Stimulated activated CD4-positive, alpha-beta T cell treated with anti-CD3 and anti-CD28 coated beads, TNF-alpha, amount 100 ng/mL, for 48 hours (primary cell): ENCODE measurements around the gene CCDC9B.

Experiments
- DNase-seq, 3 donors: peaks; one replicate each; pipeline ENCODE4 v3.0.0-alpha.2; 2020; ENCODE audit warnings: low read depth in 3 of 3

Gene CCDC9B

DNA sequence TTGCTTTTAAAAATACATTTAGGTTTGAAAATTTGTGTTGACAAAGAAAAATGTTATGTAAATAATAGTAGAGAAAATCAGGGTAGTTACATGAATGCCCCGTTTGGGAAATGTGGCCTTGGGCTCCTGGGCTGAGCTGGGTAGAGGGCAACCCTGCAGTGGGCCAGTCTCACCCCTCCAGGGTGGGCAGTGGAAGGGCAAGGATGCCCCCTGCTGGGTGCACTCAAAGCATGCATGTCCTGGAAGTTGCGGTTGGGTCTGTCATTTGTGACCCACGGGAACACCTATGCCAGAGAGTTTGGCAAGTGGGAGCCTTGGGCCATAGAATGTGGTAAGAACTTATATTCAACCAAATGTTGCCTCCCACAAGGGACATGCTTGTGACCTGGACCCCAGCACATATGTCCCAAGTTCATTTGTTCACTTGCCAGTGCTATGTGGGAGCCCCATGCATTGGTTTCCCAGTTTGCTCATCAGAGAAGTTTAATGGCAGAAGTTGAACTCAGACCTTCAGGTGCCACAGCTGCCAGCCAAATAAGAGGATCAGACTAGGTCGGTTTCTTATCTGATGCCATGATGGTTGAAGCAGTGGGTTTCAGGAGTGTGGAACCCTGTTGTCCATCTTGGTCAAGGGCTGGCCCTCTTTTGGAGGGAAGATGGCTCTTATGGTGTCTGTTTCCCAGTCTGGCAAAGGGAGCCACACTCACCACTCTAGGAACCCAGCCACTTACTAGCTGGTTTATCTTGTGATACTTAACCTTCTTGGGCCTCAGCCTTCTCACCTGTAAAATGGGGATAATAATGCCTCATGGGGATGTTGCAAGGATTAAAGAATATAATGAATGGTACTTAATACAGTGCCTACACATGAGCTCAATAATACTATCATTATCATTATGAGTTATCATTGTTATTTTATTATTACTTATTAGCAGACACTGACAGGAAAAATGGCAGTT, 30.5 kb downstream of the CCDC9B start:
- peak in 2 of 3 donors; percentile 46 to 53 for DNase-seq

DNA sequence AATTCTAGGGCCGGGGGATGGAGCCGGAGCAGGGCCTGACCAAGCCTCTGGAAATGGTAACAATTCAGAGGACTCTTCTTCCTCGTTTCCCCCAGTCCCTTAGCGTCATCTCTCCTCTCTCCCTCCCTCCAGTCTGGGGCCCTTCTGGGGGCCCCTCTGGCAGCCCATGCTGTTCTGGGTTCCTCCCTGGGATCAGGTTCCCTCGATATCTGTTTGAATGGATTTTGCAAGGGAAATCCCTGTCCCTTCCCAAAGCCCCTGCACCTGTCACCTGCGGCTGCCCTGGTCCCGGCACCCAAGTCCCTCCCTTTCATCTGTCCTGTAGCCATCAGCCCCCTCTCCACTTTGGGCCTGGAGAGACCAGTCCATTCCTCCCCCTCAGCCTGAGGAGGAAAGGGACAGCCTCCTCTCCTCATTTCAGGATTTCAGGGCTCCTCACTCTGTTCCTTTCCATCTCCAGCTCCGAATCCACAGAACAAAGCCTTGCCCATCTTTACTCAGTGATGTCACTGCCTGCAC, 31.3 kb downstream of the CCDC9B start:
- no peak for DNase-seq

DNA sequence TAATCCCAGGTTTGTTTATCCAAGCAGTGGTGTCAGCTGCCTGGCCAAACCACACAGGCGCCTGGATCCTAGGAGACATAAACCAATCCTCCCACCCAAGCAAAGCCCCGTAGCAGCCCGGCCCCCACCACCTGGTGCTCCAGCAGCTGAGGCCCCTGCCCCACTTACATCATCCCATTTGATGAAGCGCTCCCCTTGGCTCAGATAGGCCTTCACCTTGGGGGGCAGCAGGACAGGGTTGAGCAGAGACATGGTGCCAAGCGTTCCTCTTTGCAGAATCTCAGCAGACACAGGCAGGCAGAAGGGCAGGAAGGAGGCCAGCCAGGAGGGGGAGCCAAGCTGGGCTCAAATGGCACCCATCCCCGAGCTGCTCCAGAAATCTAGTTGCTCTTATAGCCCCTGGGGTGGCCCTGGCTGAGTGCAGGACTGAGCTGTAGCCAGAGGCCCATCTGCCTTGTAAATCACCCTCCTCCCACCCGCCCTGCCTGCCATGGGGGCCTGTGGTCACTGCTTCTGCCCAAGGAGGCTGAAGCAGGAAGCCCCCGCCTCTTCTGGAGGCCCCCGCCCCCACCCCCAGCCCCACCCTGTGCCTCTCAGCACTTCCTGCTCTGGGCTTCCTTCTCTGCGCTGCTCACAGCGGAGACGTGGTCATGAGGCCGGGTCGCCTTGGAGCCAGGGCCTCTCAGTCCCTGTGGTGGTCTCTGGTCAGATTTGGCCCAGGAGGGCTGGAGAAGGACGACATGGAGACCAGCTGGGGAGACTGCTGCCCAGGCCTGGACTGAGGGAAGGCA, 33.1 kb downstream of the CCDC9B start, which contains the start of gene PLCB2:
TSS of gene PLCB2 (minus strand) at position 515 of the 791 bp plus-strand sequence. CDS start at position 252, 263 bp downstream.
- DNase-seq = peak in 2 of 3 donors; percentile 37 to 62

DNA sequence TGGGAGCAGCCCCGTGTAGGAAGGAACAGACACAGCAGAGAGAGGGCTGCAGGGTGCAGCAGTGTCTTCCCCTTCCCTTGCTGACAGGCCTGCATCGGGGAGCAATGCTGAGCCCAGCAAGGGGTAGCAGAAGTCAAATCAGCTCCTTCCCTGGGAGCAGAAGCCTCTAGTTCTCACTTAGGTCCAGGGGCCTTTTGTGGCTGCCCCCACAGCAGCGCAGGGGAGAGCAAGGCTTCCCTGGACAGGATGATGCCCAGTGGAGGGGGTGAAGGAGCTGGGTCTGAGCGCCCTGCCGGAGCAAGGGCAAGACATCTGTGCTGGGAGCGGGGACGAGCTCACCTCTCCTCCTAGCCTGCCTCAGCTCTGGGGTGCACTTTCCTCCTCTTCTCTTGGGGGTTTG, 33.8 kb downstream of the CCDC9B start:
- DNase-seq = no peak

DNA sequence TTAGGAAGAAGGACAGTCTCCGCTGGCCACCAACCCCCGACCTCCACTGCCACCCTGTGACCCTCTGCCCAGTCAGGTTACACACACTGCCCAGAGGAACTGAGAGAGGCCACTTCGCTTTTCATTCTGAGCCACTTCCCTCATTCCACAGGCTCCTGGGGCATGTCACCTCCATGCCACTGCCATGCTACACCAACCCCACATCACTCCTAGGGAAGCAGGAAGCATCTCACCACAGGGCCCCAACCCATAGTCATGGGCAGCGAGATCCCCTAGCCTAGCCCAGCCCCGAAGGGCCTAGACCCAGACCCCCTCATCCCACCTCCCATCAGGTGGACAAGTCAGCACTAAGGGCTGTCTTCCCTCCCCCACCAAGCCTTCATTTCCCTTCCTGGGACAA, 34.4 kb downstream of the CCDC9B start:
- no peak for DNase-seq

DNA sequence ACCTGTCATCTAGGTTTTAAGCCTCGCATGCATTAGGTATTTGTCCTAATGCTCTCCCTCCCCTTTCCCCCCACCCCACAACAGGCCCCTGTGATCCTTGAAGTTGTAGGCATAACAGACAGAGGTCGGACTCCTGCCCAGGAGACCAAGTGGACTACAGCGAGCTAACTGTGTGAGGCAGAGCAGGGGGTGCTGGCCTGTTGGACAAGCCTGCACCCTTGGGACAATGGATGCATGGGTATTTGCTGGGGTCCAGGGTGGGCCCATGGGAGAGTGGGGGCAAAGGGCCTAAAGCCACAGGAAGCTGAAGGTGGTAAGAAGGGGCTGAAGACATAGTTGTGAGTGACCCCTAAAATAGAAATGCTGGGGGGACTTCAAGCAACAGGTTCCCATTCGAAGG, 35.5 kb downstream of the CCDC9B start:
- no peak for DNase-seq

DNA sequence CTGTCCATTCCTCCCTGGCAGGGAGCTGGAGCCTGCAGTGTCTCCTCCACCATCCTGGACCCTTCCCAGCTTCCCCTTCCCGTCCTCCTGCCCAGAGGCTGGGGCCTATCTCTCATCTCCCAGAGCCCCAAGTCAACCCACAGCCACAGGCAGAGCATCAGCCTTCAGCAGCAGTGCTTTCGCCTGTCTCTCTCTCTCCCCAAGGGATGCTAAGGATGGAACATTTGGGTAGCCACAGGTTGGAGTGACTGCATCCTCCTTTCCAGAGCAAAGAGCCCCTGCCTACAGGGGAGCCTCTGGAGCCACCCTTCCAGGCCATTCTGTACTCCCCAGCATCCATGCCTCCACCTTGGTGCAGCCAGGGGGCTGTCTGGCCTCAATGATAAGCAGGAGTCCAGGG, 37.2 kb downstream of the CCDC9B start:
- no peak for DNase-seq

DNA sequence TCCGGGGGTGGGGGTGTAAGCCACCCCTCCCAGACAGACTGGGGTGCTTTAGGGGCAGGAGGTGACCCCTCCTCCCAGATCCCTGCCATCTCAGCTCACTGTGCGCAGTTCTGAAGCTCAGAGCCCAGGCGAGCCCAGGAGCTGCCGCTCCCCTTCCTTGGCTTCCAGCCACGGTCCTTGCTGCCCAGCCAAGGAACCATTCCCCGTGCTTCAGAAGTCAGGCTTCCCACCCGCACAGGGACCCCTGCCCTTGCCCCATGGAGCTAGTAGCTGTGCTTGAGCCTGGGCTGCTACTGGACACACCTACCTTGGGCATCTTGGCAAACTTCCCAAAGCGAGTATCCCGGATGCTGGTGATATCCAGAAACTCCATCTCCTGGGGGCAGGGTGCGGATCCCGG, 37.8 kb downstream of the CCDC9B start:
- DNase-seq = no peak

DNA sequence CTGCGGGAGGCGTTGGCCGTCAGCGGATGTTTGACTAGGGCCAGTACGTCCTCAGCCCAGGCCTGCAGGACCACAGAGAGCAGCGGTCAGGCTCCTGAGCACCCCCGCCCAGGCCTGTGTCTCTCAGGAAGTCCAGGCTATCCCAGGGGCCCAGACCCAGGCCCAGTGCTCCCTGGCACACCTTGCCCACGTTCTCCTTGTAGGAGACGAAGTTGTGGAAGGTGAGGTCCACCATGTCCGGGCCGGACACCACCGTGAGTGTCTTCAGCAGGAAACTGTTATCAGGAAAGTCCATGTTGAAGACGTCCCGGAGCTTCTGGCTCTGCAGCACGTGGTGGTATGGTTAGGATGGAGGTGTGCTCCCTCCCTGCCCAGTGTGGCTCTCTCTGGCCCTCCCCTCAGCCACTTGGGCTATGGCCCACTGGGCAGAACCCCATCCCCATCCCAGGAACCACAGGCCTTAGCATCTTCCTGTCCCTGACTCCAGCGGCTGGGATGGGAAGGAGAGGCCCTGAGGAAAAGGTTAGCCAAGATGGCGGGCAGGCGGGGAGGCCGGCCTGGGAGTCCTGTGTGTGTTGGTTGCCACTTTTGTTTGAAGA, 38.4 kb downstream of the CCDC9B start:
- DNase-seq = no peak

DNA sequence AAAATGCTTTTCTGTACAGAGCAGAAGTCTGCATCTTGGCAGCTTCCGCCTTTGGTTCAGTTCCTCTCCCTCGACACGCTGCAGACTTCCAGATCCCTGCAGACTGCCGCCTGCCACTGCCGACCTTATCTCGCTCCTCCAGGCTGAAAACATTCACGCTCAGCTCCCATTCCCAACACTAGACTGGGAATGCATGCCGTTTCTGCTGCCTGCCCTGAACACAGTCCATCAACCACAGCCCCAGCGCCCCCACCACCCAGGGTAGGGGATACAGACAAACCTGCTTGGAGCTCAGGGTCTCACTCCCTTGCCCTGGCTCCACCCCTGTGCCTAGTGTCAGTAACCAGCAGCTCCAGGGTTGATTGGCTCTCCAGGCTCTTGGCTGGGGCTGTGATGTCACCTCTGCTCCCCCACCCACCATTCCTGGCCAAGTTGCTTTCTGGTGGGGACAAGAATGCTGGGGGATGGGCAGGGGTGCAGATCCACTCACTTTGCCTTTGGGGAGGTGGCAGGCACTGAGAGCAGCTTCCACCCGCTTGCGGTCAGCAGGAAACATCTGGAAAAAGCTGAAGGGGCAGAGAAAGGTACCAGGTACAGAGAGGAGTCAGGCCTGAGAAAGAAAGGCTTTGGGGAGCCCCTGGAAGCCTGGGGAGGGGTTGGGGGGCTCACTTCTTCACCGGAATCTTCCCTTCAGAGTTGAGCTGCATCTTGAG, 39.1 kb downstream of the CCDC9B start:
- DNase-seq = no peak

DNA sequence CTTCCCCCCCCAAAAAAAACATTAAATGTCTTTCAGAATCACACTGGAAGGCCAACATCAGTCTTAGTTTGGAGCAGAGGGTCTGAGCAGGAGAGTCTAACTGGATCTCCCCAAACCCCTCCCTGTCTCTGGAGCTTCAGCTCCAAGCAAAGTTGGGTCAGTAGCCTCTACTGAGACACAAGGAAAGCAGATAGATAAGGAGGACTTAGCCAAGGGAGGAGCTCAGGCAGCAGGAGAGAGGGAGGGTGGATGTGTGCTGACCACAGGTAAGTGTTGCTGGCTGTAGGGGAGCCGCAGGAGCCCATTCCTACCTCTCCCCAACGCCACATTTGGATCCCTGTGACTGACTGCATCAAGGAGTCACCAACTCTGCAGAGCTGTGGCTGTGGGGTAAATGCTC, 40.0 kb downstream of the CCDC9B start:
- no peak for DNase-seq

DNA sequence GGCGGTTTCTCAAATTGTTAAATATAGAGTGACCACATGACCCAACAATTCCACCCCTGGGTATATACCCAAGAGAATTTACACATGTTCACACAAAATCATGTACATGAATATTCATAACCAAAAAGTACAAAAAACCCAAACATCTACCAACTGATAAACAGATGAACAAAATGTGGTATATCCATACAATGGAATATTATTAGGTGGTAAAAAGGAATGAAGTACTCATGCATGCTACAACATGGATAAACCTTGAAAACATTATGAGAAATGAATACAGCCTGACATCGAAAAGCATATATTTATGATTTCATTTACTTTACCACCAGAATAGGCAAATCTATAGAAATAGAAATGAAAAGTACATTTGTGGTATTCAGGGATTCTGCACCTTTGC, 40.4 kb downstream of the CCDC9B start:
- DNase-seq = no peak

DNA sequence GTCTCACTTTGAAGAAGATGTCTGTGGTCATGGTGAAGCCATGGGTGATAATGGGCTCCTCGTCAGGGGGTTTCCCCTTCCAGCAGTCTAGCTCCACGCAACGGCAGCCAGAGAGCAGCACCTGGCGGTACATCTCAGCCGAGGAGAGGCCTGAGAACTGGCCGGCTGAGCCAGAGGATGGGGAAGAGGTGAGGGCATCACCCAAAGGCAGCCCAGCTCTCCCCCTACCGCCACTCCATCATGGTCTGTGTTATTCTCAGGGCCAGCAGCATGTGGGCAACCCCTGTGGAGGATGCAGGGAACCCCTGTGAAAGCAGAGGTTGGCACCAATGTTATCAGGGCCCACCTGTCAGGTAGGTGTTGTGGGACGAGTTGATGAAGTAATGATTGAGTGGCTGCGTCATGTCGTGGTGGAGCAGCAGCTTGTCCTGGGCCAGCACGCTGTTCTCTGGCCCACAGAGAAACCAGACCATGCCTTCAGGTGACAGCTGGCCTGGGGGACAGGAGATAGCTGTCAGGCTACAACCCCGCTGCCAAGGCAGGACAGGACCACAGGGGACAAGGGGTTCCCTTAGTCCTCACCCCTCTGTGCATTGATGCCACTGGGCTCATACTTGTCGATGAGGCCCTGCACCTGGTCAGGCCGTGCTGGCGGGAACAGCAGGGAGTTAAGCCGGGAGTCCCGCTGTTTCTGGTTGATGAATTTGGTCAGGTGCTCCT, 42.4 kb downstream of the CCDC9B start:
- no peak for DNase-seq

DNA sequence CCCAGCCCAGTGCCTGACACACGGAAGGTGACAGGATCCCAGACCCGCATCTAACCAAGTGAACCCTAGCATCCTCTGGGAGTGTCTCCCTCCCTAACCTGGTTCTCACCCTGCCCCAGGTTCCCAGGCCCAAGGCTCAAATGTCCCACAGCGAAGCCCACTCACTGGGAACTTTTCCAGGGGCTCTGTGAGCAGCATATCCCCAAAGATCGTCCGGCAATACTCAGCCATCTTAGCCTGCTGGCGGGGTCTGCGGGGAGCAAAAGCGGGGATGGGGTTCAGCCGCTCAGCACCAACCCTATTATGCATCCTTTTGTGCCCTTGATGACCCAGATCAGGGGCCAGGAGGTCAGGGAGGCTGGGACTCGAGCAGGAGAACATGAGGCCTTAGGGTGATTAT, 43.4 kb downstream of the CCDC9B start:
- no peak for DNase-seq

DNA sequence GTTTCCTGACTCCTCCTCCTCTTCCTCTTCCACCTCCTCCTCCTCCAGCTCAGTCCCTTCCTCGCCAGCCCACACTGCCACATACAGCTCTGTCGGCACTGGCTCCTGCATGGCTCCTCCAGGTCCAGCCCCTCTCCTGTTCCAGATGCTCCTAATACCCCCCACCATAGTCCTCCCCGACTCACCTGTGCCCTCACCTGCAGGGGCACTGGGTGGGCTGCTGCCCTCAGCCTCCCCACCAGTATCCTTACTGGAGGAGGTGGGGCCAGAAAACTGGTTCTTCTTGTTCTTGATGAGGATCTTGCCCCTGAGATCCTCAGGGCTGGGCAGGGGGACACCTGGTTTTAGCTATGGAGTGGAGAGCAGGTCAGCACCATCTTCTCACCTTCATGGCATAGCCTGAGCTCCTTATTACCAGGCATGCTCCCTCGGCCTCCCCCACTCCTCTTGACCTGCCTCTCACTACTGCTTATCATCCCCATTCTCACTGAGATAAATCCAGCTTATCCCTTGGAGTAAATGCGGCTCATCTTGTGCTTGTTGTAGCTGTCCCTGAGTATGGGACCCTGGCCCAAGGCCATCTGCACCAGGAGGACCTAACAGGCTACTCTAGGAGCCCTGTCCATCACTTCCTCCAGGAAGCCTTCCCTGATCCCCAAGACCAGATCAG, 44.0 kb downstream of the CCDC9B start:
- no peak for DNase-seq

DNA sequence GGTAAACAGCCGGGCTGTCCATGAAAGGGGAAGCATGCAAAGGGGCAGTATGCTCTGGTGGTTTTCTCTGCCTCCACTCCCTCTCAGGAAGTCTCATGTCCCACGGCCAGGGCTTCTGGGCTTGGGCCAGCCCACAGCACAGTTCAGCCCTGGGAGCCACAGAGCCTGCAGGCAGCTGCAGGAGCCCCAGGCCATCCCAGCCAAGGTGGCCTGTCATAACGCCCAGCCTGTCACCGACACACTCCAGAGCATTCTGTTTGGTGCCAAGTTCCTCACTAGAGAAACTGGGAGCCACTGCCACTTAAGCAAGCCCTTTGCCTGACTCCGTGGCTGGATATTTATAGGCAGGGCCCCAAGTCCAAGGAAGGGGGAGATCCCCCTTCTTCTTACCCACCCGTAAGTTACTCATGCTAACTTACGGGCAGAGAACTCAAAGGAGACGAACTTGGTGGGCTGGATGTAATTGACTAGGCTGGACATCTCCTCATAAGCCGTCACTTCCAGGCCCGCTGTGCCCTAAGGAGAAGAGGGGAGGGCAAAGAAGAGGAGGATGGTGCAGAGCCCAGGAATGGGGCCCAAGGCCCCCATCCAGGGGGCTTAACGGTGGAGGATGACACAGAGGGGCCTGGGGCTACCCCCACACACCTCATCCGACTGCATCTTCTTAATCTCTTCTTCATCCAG, 44.7 kb downstream of the CCDC9B start:
- no peak for DNase-seq

DNA sequence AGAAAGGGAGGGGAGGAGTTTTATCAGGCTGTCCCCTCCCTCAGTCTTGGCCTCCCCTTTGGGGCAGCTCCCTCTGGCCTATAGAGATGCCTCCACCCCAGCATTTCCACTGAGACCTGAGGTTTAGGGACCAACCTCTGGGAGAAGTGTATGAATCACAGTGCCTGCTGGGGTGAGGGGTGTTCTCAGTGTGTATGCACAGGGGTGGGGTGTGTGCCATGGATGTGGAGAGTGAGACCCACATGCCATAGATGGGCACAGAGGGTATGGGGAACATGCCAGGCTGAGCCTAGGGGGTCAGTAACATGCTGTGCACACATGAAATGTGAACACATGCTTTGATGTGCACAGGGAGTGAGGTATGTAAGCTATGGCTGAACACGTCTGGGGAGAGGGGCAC, 45.4 kb downstream of the CCDC9B start:
- no peak for DNase-seq

DNA sequence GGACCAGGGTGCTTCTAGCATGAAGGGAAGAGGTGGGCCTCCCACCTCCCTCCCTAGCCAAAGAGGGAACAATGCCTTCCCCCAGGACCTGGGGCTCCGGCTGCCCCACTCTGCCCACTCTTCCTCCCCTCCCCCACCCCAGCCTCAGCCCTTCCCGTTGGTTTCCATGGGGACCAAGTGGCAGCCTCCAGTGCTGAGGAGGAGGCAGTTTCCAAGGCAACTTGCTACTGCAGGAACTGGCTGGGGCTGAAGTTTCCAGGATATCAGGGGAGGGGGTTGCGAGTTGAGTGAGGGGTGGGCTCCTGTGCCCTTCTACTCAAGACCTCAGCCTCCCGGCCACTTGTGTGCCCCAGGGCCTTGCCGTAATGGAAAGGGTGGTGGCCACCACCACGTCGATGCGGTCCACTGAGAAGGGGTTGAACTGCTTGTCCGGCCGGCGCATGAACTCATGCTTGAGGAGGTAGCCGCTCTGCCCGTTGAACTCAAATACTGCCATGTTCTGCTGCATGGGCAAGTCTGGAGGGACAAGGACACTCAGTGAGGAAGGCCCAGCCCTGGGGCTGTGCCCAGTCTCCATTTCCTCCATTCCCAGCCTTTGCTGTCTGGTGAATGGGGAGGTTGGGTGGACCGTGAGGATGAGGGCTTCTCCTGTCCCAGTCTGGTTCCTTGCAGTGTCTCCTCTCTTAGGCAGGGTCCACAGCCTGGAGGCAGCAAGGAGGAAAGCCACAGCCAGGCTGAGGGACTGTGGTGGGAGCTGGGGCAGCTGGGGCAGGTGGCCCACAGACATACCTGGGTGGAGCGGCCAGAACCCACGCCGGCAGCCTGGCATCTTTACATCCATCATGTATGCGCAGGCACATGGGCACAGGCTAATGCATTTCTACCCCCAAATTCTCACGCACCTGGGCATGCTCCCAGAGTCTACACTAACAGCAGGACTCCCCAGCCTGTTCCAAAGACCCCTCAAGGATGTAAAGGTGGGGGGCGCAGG, 46.5 kb downstream of the CCDC9B start:
- no peak for DNase-seq
